Measurements from ENCODE around the gene TMEFF2. TPM values are rescaled to one million over a fixed set of nuclear protein-coding genes. Genes with fewer than 3 reads are reported as not detected.

Gene TMEFF2
- total and polyA plus RNA-seq, 2 experiments from 2014 or later: 1.7 to 2.2 TPM

GRCh38 chr2:192243488-192243887, 48.8 kb upstream of the TMEFF2 start:
- H3K4me2 ChIP-seq: no peak overlapping the region
- H3K4me1 ChIP-seq (ENCODE audit: insufficient read depth): no peaks in the 10 kb centered on the region
- H3K27me3 ChIP-seq (ENCODE audit: insufficient read depth): no peaks in the 10 kb centered on the region
- Mint-ChIP-seq H3K27ac (no peak overlapping the region), H3K27me3 (ENCODE audit: insufficient read depth, low read depth, poor library complexity) (no peaks in the 10 kb centered on the region), H3K36me3 (ENCODE audit: low read depth) (no peaks in the 10 kb centered on the region), H3K4me1 (no peaks in the 10 kb centered on the region), H3K4me3 (no peak overlapping the region), H3K9me3 (no peaks in the 10 kb centered on the region)
- no peaks in the 10 kb centered on the region for H3K36me3 ChIP-seq (ENCODE audit: insufficient read depth)
- TF ChIP-seq REST (IDR thresholded peaks at IDR 0.05; ENCODE audit: unreplicated experiment) (no peak), STAT1 (IDR thresholded peaks at IDR 0.05; ENCODE audit: unreplicated experiment) (no peak), CREB1 (CRISPR knock-in tag; IDR thresholded peaks at IDR 0.05; ENCODE audit: low read depth) (no peak), NANOG (IDR thresholded peaks at IDR 0.05; ENCODE audit: borderline replicate concordance) (no peak), JUNB (IDR thresholded peaks at IDR 0.05; ENCODE audit: unreplicated experiment) (no peak), EZH2phosphoT487 (IDR thresholded peaks at IDR 0.05; ENCODE audit: unreplicated experiment) (no peak), ZNF462 (CRISPR knock-in tag; IDR thresholded peaks at IDR 0.05) (no peak), ZNF331 (CRISPR knock-in tag; IDR thresholded peaks at IDR 0.05; ENCODE audit: low read depth) (no peak), CTCF (conservative IDR thresholded peaks at IDR 0.05; ENCODE audit: low read depth in 2 of 2) (no peak)
- ATAC-seq (no peak), DNase-seq (ENCODE audit: low spot score) (no peak)
- no peaks in the 10 kb centered on the region for H3K79me2 ChIP-seq (replicated peaks; ENCODE audit: insufficient read depth)
- no peaks in the 10 kb centered on the region for H3F3A ChIP-seq (replicated peaks; ENCODE audit: low read depth)
- no peak overlapping the region for H2AFZ ChIP-seq
- H3K27ac ChIP-seq (ENCODE audit: low read depth): no peak overlapping the region
- H4K20me1 ChIP-seq (replicated peaks; ENCODE audit: insufficient read depth): no peaks in the 10 kb centered on the region
- no peak overlapping the region for H3K4me3 ChIP-seq
- no peaks in the 10 kb centered on the region for H3K9me2 ChIP-seq (ENCODE audit: insufficient read depth)
